Calu3 (cell line): ENCODE results near the gene SS18. TPM values are rescaled to one million over a fixed set of nuclear protein-coding genes. Genes with fewer than 3 reads are reported as not detected.
"Not testable (repeated sequence)": the region's sequence is repeated elsewhere in the genome, so short reads cannot be mapped to it uniquely, and the experiment has no call there.

Experiments
- BruUV-seq: library from RNA; stranded (reverse); fragments of 400-500 nt; replicated peaks from 2 replicates; lab custom pipeline; 2021; lab: Mats Ljungman, UMichigan
- CTCF ChIA-PET: fragments of 300-600 bp; sonication (Branson Sonifier 250); formaldehyde crosslinking; loops from one replicate; lab custom pipeline; 2022; ENCODE audit warnings: antibody characterized with exemption; lab: Charles Lee
- DNase-seq: peaks from one replicate; pipeline ENCODE4 v3.0.0; 2022
- H3K27ac Mint-ChIP-seq: one replicate; pipeline ENCODE4 v1.8.0; 2022; ENCODE audit warnings: mixed read lengths; ENCODE audit not compliant: unreplicated experiment
- H3K27me3 Mint-ChIP-seq: one replicate; pipeline ENCODE4 v1.8.0; 2022; ENCODE audit warnings: mixed read lengths; ENCODE audit not compliant: unreplicated experiment
- H3K36me3 Mint-ChIP-seq: one replicate; pipeline ENCODE4 v1.8.0; 2022; ENCODE audit warnings: mild to moderate bottlenecking, moderate library complexity, mixed read lengths; ENCODE audit not compliant: insufficient read depth, unreplicated experiment
- H3K4me1 Mint-ChIP-seq: one replicate; pipeline ENCODE4 v1.8.0; 2022; ENCODE audit warnings: mild to moderate bottlenecking, low read depth, mixed read lengths; ENCODE audit not compliant: unreplicated experiment
- H3K4me3 Mint-ChIP-seq: one replicate; pipeline ENCODE4 v1.8.0; 2022; ENCODE audit warnings: mild to moderate bottlenecking, low read depth, moderate library complexity, mixed read lengths; ENCODE audit not compliant: unreplicated experiment
- H3K9me3 Mint-ChIP-seq: one replicate; pipeline ENCODE4 v1.8.0; 2022; ENCODE audit warnings: low read depth, mixed read lengths; ENCODE audit not compliant: unreplicated experiment
- intact Hi-C: fragments of 100-400 bp; cut with micrococcal nuclease; formaldehyde crosslinking; loops from one replicate; pipeline ENCODE4 v1.10.0; 2022; ENCODE audit not compliant: unreplicated experiment
- total RNA-seq: library from RNA; stranded (reverse); gene quantifications from 2 replicates; pipeline ENCODE4 v1.2.3, GENCODE V29; 2022
- TF ChIP-seq, protein P1 (sequence below): fragments of 200-600 bp; IDR thresholded peaks from one replicate; pipeline ENCODE4 v1.8.0; 2022; ENCODE audit warnings: antibody characterized with exemption; ENCODE audit not compliant: unreplicated experiment

The SS18 gene
- total RNA-seq, 1 experiment from 2014 or later, result 89.9 TPM

DNA sequence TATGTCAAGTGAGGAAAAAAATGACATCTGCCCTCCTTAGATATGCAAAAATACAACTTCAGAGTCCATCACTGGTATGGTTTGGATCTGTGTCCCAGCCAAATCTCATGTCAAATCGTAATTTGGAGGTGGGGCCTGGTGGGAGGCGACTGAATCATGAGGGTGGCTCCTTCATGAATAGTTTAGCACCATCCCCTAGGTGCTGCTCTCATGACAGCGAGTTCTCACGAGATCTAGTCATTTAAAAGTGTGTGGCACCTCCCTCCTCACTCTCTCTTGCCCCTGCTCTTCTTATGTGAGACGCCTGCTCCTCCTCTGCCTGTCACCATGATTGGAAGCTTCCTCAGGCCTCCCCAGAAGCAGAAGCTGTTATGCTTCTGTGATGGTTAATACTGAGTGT is 37.4 kb upstream of the SS18 start:
- CTCF ChIA-PET, result interaction anchor here (0.7 kb wide), 1 partner anchor 580 kb away, joined by 5 read pairs; no protein-coding TSS in a partner anchor

DNA sequence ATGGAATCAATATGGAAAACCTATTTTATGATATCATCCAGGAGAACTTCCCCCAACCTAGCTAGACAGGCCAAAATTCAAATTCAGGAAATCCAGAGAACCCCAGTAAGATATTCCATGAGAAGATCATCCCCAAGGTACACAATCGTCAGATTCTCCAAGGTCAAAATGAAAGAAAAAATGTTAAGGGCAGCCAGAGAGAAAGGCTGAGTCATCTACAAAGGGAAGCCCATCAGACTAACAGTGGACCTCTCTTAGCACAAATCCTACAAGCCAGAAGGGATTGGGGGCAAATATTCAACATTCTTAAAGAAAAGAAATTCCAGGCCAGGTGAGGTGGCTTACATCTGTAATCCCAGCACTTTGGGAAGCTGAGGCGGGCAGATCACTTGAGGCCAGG is 31.6 kb upstream of the SS18 start:
- DNase-seq, H3K4me3 Mint-ChIP-seq, H3K27ac Mint-ChIP-seq, H3K4me1 Mint-ChIP-seq, H3K9me3 Mint-ChIP-seq, H3K36me3 Mint-ChIP-seq, BruUV-seq, CTCF ChIA-PET, intact Hi-C loops: not testable (repeated sequence)
- peaks cover 37% of the 10 kb centered on the region for H3K27me3 Mint-ChIP-seq

More for the DNA sequence above, 37.4 kb upstream of the SS18 start:
- no peak for DNase-seq
- Mint-ChIP-seq H3K36me3 (no peaks in the 10 kb centered on the region), H3K4me3 (no peak overlapping the region), H3K27me3 (no peaks in the 10 kb centered on the region), H3K9me3 (no peaks in the 10 kb centered on the region), H3K27ac (no peak overlapping the region), H3K4me1 (no peaks in the 10 kb centered on the region)
- BruUV-seq, result no TSS peak
- intact Hi-C loops, result no loop called here
- TF ChIP-seq, protein P1, sequence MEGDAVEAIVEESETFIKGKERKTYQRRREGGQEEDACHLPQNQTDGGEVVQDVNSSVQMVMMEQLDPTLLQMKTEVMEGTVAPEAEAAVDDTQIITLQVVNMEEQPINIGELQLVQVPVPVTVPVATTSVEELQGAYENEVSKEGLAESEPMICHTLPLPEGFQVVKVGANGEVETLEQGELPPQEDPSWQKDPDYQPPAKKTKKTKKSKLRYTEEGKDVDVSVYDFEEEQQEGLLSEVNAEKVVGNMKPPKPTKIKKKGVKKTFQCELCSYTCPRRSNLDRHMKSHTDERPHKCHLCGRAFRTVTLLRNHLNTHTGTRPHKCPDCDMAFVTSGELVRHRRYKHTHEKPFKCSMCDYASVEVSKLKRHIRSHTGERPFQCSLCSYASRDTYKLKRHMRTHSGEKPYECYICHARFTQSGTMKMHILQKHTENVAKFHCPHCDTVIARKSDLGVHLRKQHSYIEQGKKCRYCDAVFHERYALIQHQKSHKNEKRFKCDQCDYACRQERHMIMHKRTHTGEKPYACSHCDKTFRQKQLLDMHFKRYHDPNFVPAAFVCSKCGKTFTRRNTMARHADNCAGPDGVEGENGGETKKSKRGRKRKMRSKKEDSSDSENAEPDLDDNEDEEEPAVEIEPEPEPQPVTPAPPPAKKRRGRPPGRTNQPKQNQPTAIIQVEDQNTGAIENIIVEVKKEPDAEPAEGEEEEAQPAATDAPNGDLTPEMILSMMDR, result no peak

DNA sequence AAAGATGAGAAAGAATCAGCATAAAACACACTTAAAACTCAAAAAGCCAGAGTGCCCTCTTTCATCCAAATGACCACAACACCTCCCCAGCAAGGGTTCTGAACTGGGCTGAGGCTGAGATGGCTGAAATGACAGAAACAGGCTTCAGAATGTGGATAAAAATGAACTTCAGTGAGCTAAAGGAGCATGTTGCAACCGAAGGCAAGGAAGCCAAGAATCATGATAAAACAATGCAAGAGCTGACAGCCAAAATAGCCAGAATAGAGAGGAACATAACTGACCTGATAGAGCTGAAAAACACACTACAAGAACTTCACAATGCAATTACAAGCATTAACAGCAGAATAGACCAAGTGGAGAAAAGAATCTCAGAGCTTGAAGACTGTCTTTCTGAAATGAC is 31.1 kb upstream of the SS18 start:
- BruUV-seq, result no TSS peak
- intact Hi-C loops, result no loop called here
- Mint-ChIP-seq H3K4me1 (no peaks in the 10 kb centered on the region), H3K27ac (no peak overlapping the region), H3K4me3 (no peak overlapping the region), H3K27me3 (peaks cover 37% of the 10 kb centered on the region), H3K36me3 (no peaks in the 10 kb centered on the region), H3K9me3 (no peaks in the 10 kb centered on the region)
- CTCF ChIA-PET, result no interaction called here
- DNase-seq, result no peak
- TF ChIP-seq, protein P1, result no peak

DNA sequence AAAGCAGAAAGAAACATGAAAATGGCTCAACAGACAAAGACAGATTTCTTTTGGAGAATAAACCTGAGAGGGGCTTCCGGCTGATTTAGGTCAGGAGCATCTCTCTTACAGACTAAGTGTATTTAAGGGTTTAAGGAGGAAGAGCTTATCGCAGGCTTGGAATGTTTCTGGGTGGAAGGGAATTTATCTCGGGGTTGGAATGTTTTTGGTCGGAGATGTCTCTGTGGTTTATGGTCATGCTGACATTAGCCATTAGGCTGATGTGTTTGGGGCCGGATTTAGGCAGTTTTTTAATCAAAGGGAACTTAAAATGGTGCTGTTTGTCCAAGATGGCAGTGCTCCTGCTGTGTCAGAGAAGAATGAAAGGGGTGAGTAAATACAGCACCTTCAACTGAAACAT is 28.8 kb upstream of the SS18 start:
- Mint-ChIP-seq H3K27ac (no peak overlapping the region), H3K9me3 (no peaks in the 10 kb centered on the region), H3K4me1 (no peaks in the 10 kb centered on the region), H3K36me3 (no peaks in the 10 kb centered on the region), H3K27me3 (peaks cover 37% of the 10 kb centered on the region), H3K4me3 (no peak overlapping the region)
- DNase-seq, result no peak
- no TSS peak for BruUV-seq
- intact Hi-C loops, result no loop called here
- CTCF ChIA-PET, result no interaction called here
- TF ChIP-seq, protein P1, result no peak

DNA sequence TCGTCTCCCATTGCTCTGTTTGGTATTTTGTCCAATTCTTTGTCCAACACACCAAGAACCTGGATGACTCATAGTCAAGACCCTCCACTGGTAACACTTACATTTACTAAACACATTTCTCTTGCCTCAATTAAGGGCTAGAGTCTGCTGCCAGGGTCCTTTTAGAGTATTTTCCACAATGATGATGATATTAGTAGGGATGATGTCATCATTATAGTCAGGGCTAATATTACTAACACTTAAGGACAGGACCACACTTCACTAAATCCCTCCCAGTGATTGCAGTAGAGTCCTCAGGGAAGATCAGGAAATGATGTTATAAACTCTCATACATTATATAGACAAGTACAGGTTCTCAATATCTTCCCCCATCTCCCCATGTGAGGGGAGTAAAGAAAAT is 13.6 kb upstream of the SS18 start:
- no peak for DNase-seq
- TF ChIP-seq, protein P1, result no peak
- peaks cover 2% of the 10 kb centered on the region for H3K9me3 Mint-ChIP-seq
- no peaks in the 10 kb centered on the region for H3K27me3 Mint-ChIP-seq
- no peaks in the 10 kb centered on the region for H3K4me1 Mint-ChIP-seq
- no peak overlapping the region for H3K27ac Mint-ChIP-seq
- CTCF ChIA-PET, result no interaction called here
- intact Hi-C loops, result no loop called here
- H3K4me3 Mint-ChIP-seq, result no peak overlapping the region
- BruUV-seq, result no TSS peak
- no peaks in the 10 kb centered on the region for H3K36me3 Mint-ChIP-seq
